Measurements from ENCODE around the gene OTOGL.

OTOGL gene

GRCh38 chr12:80400571-80400991, 301.2 kb downstream of the OTOGL start:
- ChIA-PET CTCF (interaction anchor here (1.7 kb wide), 1 partner anchor 13 kb away, joined by 7 read pairs; no protein-coding TSS in a partner anchor), POLR2A (no interaction called here)
- Histone ChIP-seq H3K9me3 (ENCODE audit: control insufficient read depth, insufficient read depth, low read depth, low read length) (no peaks in the 10 kb centered on the region), H3K27ac (ENCODE audit: extremely low read depth, low read depth, low read length) (no peak overlapping the region), H3K4me1 (ENCODE audit: control insufficient read depth, insufficient read depth, low read length) (no peaks in the 10 kb centered on the region), H3K4me3 (ENCODE audit: low read depth, low read length) (no peak overlapping the region), H3K36me3 (ENCODE audit: control insufficient read depth in 2 of 2, insufficient read depth in 1 of 2, low read length in 2 of 2) (no peaks in the 10 kb centered on the region)
- TF ChIP-seq ZNF280D (tag by site-specific recombination; IDR thresholded peaks at IDR 0.05) (no peak), ZNF658 (tag by site-specific recombination; IDR thresholded peaks at IDR 0.05) (no peak), REPIN1 (tag by site-specific recombination; IDR thresholded peaks at IDR 0.05; ENCODE audit: low read depth) (no peak), ZNF18 (tag by site-specific recombination; IDR thresholded peaks at IDR 0.05) (no peak), ZNF24 (tag by site-specific recombination; IDR thresholded peaks at IDR 0.05) (no peak), PRDM4 (tag by site-specific recombination; IDR thresholded peaks at IDR 0.05) (no peak), ZNF184 (tag by site-specific recombination; IDR thresholded peaks at IDR 0.05) (no peak), ZNF350 (tag by site-specific recombination; IDR thresholded peaks at IDR 0.05) (no peak), ZNF366 (tag by site-specific recombination; conservative IDR thresholded peaks at IDR 0.05) (no peak)

DNA sequence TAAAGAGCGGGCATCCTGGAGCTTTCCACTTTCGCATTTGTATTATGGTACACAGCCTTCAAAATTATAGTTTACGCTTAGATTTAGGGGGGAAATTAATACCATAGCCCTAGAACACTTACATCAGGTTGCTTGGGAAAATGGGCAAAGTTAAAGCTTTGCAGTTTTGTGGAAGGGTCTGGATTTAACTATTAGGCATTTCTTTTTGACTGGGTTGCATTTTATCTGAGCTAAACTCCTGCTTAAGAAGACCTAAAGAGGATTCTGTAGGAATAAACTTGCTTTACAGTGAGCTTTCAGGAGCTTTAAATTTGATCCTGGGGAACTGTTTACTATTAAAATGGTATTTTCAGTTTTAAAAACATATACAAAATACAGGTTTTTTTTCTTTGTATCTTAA, 301.9 kb downstream of the OTOGL start:
- Histone ChIP-seq H3K27ac (ENCODE audit: extremely low read depth, low read depth, low read length) (no peak overlapping the region), H3K9me3 (ENCODE audit: control insufficient read depth, insufficient read depth, low read depth, low read length) (no peaks in the 10 kb centered on the region), H3K4me3 (ENCODE audit: low read depth, low read length) (no peak overlapping the region), H3K36me3 (ENCODE audit: control insufficient read depth in 2 of 2, insufficient read depth in 1 of 2, low read length in 2 of 2) (no peaks in the 10 kb centered on the region), H3K4me1 (ENCODE audit: control insufficient read depth, insufficient read depth, low read length) (no peaks in the 10 kb centered on the region)
- POLR2A ChIA-PET, result no interaction called here
- CTCF ChIA-PET, result interaction anchor here (0.6 to 1.7 kb wide), 2 partner anchors 12 to 204 kb away, joined by 3 to 7 read pairs; no protein-coding TSS in a partner anchor
- TF ChIP-seq ZNF37A (tag by site-specific recombination; IDR thresholded peaks at IDR 0.05) (no peak), ZNF521 (tag by site-specific recombination; IDR thresholded peaks at IDR 0.05) (no peak), ZNF311 (tag by site-specific recombination; IDR thresholded peaks at IDR 0.05; ENCODE audit: borderline replicate concordance) (no peak), ZNF10 (tag by site-specific recombination; IDR thresholded peaks at IDR 0.05) (no peak), CTCF (tag by site-specific recombination; IDR thresholded peaks at IDR 0.05) (no peak)
